Breast epithelium (tissue), 4 donors: ENCODE results near the gene CENPB. TPM values are rescaled to one million over a fixed set of nuclear protein-coding genes. Genes with fewer than 3 reads are reported as not detected.
A peak's percentile ranks its signal among the peaks of the same experiment; 100 is the strongest.

Experiments
- DNase-seq, 2 donors: peaks; one replicate each; pipeline ENCODE4 v3.0.0-alpha.2; 2019; ENCODE audit warnings: low spot score in 2 of 2
- H3K27ac ChIP-seq, 2 donors: fragments of 200-600 bp; sonication (generic) in 1 of 2; one replicate each; pipeline ENCODE4 v1.5.1; 2016 to 2019; ENCODE audit warnings: mild to moderate bottlenecking in 1 of 2
- H3K27me3 ChIP-seq, 2 donors: fragments of 200-600 bp; sonication (generic) in 1 of 2; one replicate each; pipeline versions ENCODE4 v1.5.1 to v1.6.0; 2017 to 2019; ENCODE audit warnings: control low read depth in 1 of 2, mild to moderate bottlenecking in 1 of 2
- H3K36me3 ChIP-seq: fragments of 200-600 bp; one replicate; pipeline ENCODE4 v1.5.1; 2019
- H3K4me1 ChIP-seq, 2 donors: fragments of 200-600 bp; sonication (generic); one replicate each; pipeline ENCODE4 v1.5.1; 2016 to 2019; ENCODE audit warnings: control low read depth in 1 of 2
- H3K4me3 ChIP-seq, 3 donors: fragments of 200-600 bp; sonication (generic); 1 replicate in 2 of 3; 2 replicates in 1 of 3; pipeline ENCODE4 v1.5.1; 2016 to 2019; ENCODE audit warnings: mild to moderate bottlenecking in 3 of 3, moderate library complexity in 2 of 3
- H3K9me3 ChIP-seq, 2 donors: fragments of 200-600 bp; sonication (generic) in 1 of 2; one replicate each; pipeline ENCODE4 v1.5.1; 2016 to 2019; ENCODE audit warnings: control low read depth in 1 of 2
- CTCF ChIP-seq, 3 donors: fragments of 450-650 bp; IDR thresholded peaks; one replicate each; pipeline ENCODE4 v1.5.1; 2016 to 2017; ENCODE audit warnings: antibody characterized with exemption in 3 of 3, mild to moderate bottlenecking in 3 of 3, moderate library complexity in 3 of 3
- POLR2A ChIP-seq: fragments of 450-650 bp; IDR thresholded peaks from one replicate; pipeline ENCODE4 v1.6.1; 2016; ENCODE audit warnings: antibody characterized with exemption, mild to moderate bottlenecking, moderate library complexity
- POLR2AphosphoS5 ChIP-seq, 3 donors: sonication (generic); formaldehyde crosslinking; IDR thresholded peaks; one replicate each; pipeline ENCODE4 v1.6.1; 2017; ENCODE audit warnings: antibody characterized with exemption in 3 of 3
- intact Hi-C: fragments of 100-400 bp; cut with DNase I; formaldehyde crosslinking; loops from one replicate; pipeline ENCODE4 v1.15.1; 2023; ENCODE audit warnings: low total_unique reads
- total RNA-seq, 3 donors: library from RNA; depleted of rRNA; stranded (reverse); fragments of >200 nt; gene quantifications; one replicate each; pipeline ENCODE4 v1.1.0, GENCODE V29; 2016

Gene CENPB
- total RNA-seq, 3 donors from 2014 or later: 55.5 to 69.8 (median 68.2) TPM

- no peak overlapping the region for H3K4me3 ChIP-seq
- no peak overlapping the region for H3K27ac ChIP-seq
- peaks cover 7% of the 10 kb centered on the region for H3K36me3 ChIP-seq
- no peaks in the 10 kb centered on the region for H3K27me3 ChIP-seq
- H3K4me1 ChIP-seq: peaks cover 0 to 4% of the 10 kb centered on the region in 2 donors
- TF ChIP-seq CTCF (IDR thresholded peaks at IDR 0.05) (no peak), POLR2A (no peak), POLR2AphosphoS5 (IDR thresholded peaks at IDR 0.05) (no peak)
- intact Hi-C loops: no loop called here
- no peak for DNase-seq
- H3K9me3 ChIP-seq: no peaks in the 10 kb centered on the region
Measured at GRCh38 chr20:3825526-3825925, 39.0 kb upstream of the CENPB start.

- no peak for DNase-seq
- no peaks in the 10 kb centered on the region for H3K9me3 ChIP-seq
- H3K27me3 ChIP-seq: no peaks in the 10 kb centered on the region
- peaks cover 0 to 4% of the 10 kb centered on the region in 2 donors for H3K4me1 ChIP-seq
- H3K36me3 ChIP-seq: peaks cover 7% of the 10 kb centered on the region
- intact Hi-C loops: no loop called here
- TF ChIP-seq CTCF (IDR thresholded peaks at IDR 0.05): no peak
- H3K27ac ChIP-seq: no peak overlapping the region
- no peak overlapping the region for H3K4me3 ChIP-seq
Measured at GRCh38 chr20:3823881-3824280, 37.3 kb upstream of the CENPB start.

GRCh38 chr20:3821996-3822395 is 35.5 kb upstream of the CENPB start:
- peaks cover 0 to 4% of the 10 kb centered on the region in 2 donors for H3K4me1 ChIP-seq
- H3K27ac ChIP-seq: peak overlapping the region in 1 of 2 donors; percentile 98
- H3K4me3 ChIP-seq: no peak overlapping the region
- H3K9me3 ChIP-seq: no peaks in the 10 kb centered on the region
- no peak for DNase-seq
- no peaks in the 10 kb centered on the region for H3K27me3 ChIP-seq
- H3K36me3 ChIP-seq: peaks cover 7% of the 10 kb centered on the region
- intact Hi-C loops: loop anchor here (2.0 kb wide), 1 partner anchor 37 kb away; no protein-coding TSS in a partner anchor
- no peak for TF ChIP-seq POLR2A
- no peak for TF ChIP-seq CTCF (IDR thresholded peaks at IDR 0.05)
- TF ChIP-seq POLR2AphosphoS5 (IDR thresholded peaks at IDR 0.05): no peak

DNA sequence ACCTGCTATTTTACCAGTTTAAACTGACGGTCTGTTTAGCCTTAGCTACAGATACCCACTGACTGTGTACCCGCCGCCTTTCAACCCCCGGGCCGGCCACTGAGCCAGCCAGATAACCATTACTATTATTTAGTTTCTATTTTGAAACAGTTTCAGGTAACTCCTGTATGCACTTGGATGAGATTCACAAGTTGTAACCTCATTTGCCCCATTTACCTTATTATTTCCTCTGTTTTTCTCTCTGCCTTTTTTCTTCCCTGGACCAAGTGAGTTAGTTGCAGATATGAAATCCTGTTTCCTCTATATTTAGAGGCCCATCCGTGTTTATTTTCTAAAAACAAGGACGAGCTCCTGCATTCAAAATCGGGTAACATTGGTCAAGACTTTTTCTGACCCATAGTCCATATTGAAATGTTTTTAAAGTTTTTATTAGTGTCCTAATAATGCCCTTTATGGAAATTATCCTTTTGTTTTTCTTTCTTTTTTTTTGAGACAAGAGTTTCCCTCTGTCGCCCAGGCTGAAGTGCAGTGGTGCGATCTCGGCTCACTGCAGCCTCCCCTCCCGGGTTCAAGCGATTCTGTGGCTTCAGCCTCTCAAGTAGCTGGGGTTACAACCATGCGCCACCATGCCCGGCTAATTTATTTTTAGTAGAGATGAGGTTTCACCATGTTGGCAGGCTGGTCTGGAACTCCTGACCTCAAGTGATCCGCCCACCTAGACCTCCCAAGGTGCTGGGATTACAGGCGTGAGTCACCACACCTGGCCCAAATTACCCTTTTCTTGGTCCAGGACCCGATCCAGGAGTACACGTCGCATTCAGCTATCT is 34.6 kb upstream of the CENPB start:
- peaks cover 0 to 4% of the 10 kb centered on the region in 2 donors for H3K4me1 ChIP-seq
- H3K27me3 ChIP-seq: no peaks in the 10 kb centered on the region
- peak overlapping the region; percentile 96 to 98 for H3K27ac ChIP-seq
- H3K36me3 ChIP-seq: peaks cover 7% of the 10 kb centered on the region
- H3K9me3 ChIP-seq: no peaks in the 10 kb centered on the region
- no peak for DNase-seq
- intact Hi-C loops: loop anchor here (2.0 kb wide), 1 partner anchor 36 kb away; no protein-coding TSS in a partner anchor
- TF ChIP-seq CTCF (IDR thresholded peaks at IDR 0.05) (no peak), POLR2A (no peak), POLR2AphosphoS5 (IDR thresholded peaks at IDR 0.05) (no peak)
- peak overlapping the region; percentile 74 to 84 (median 77) for H3K4me3 ChIP-seq
